Kidney (tissue), 14 donors: Measurements from ENCODE around the gene SIMC1. TPM values are rescaled to one million over a fixed set of nuclear protein-coding genes. Genes with fewer than 3 reads are reported as not detected.

Experiments
- DNase-seq, 5 donors: peaks; one replicate each; pipeline ENCODE4 v3.0.0-alpha.2; 2013 to 2020
- FAIRE-seq: peaks from 2 replicates; lab custom pipeline; 2012; peaks lifted over from hg19 to GRCh38; lab: Jason Lieb, UNC
- H3K27ac ChIP-seq, 2 donors: one replicate each; pipeline ENCODE4 v1.7.0; 2013; ENCODE audit warnings: low read depth in 2 of 2, low read length in 2 of 2, inconsistent platforms in 1 of 2
- H3K27me3 ChIP-seq: one replicate; pipeline ENCODE4 v1.7.1; 2013; ENCODE audit warnings: low read length, inconsistent platforms; ENCODE audit not compliant: control insufficient read depth, insufficient read depth
- H3K36me3 ChIP-seq, 3 donors: one replicate each; pipeline versions ENCODE4 v1.7.0 to v1.7.1; 2013; ENCODE audit warnings: low read length in 3 of 3, control low read depth in 1 of 3, inconsistent platforms in 1 of 3; ENCODE audit not compliant: insufficient read depth in 3 of 3, control insufficient read depth in 2 of 3
- H3K4me1 ChIP-seq, 3 donors: one replicate each; pipeline versions ENCODE4 v1.7.0 to v1.7.1; 2013; ENCODE audit warnings: low read length in 3 of 3, inconsistent platforms in 1 of 3, low read depth in 1 of 3; ENCODE audit not compliant: control insufficient read depth in 2 of 3, insufficient read depth in 2 of 3
- H3K4me3 ChIP-seq, 3 donors: one replicate each; pipeline versions ENCODE4 v1.7.0 to v1.8.1; 2013; ENCODE audit warnings: low read length in 3 of 3, control low read depth in 1 of 3, inconsistent platforms in 1 of 3
- H3K9ac ChIP-seq, 3 donors: one replicate each; pipeline versions ENCODE4 v1.7.0 to v1.7.1; 2013; ENCODE audit warnings: low read length in 3 of 3, control low read depth in 1 of 3, inconsistent platforms in 1 of 3
- H3K9me3 ChIP-seq, 3 donors: one replicate each; pipeline versions ENCODE4 v1.7.0 to v1.7.1; 2013; ENCODE audit warnings: low read length in 3 of 3, control low read depth in 1 of 3, inconsistent platforms in 1 of 3; ENCODE audit not compliant: control insufficient read depth in 2 of 3, insufficient read depth in 1 of 3
- intact Hi-C: fragments of 100-400 bp; cut with DNase I; formaldehyde crosslinking; loops from one replicate; pipeline ENCODE4 v1.11.1; 2022
- polyA plus RNA-seq: library from polyadenylated mRNA; stranded (reverse); fragments of 350-450 nt; fragmentation: Illumina TruSeq; extraction: RNeasy Lipid Tissue Mini Kit (QIAGEN cat#74804); gene quantifications from one replicate; pipeline ENCODE4 v1.2.3, GENCODE V29; 2014; ENCODE audit warnings: low read depth, low replicate concordance; ENCODE audit not compliant: insufficient read depth
- total RNA-seq: library from RNA; stranded (reverse); fragmentation: NEBNext Ultra II Directional; extraction: Animal tissue kit (Norgen Biotek cat#: 25700); gene quantifications from one replicate; pipeline ENCODE4 v1.2.1, GENCODE V29; 2021
- TF ChIP-seq, protein P1 (sequence below): IDR thresholded peaks from 3 replicates; pipeline ENCODE4 v1.5.1; 2012; ENCODE audit warnings: mild to moderate bottlenecking, moderate library complexity, borderline replicate concordance; ENCODE audit not compliant: insufficient read depth; ENCODE audit errors: extremely low read depth
- donor health status: control.
- donor health status: control.
- donor health status: control.
- donor health status: control.
- donor health status: control.
- donor health status: DM: yes; HTN: yes; CAD: no.
- donor health status: Normal renal cell carcinoma (clear cell type).

Gene SIMC1
- total and polyA plus RNA-seq, 2 donors from 2014 or later = 4.1 to 10.0 TPM

DNA sequence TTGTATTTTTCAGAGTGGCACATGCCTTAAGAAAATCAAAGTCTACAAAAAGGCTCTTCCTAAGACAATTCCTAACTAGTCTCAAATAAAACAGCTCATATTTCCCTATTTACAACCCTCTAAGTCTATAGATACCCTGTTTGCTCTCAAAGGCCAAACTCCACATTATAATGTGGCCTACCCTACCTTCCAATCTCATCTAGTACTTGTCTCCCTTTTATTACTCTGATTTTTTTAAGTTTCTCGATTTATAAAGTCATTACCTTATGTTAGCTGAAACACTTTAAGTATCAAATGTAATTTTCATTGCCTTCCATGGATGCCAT lies 103.9 kb downstream of the SIMC1 start:
- DNase-seq = no peak
- intact Hi-C loops = no loop called here
- Histone ChIP-seq H3K4me3 (no peak overlapping the region), H3K9me3 (no peaks in the 10 kb centered on the region), H3K9ac (no peak overlapping the region), H3K27me3 (no peaks in the 10 kb centered on the region), H3K36me3 (peaks cover 4 to 14% (median 8%) of the 10 kb centered on the region in 3 donors), H3K4me1 (peaks cover 0 to 19% (median 13%) of the 10 kb centered on the region in 3 donors), H3K27ac (peak overlapping the region; percentile 50 to 73)
- no peak for FAIRE-seq
- TF ChIP-seq, protein P1, sequence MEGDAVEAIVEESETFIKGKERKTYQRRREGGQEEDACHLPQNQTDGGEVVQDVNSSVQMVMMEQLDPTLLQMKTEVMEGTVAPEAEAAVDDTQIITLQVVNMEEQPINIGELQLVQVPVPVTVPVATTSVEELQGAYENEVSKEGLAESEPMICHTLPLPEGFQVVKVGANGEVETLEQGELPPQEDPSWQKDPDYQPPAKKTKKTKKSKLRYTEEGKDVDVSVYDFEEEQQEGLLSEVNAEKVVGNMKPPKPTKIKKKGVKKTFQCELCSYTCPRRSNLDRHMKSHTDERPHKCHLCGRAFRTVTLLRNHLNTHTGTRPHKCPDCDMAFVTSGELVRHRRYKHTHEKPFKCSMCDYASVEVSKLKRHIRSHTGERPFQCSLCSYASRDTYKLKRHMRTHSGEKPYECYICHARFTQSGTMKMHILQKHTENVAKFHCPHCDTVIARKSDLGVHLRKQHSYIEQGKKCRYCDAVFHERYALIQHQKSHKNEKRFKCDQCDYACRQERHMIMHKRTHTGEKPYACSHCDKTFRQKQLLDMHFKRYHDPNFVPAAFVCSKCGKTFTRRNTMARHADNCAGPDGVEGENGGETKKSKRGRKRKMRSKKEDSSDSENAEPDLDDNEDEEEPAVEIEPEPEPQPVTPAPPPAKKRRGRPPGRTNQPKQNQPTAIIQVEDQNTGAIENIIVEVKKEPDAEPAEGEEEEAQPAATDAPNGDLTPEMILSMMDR = no peak

DNA sequence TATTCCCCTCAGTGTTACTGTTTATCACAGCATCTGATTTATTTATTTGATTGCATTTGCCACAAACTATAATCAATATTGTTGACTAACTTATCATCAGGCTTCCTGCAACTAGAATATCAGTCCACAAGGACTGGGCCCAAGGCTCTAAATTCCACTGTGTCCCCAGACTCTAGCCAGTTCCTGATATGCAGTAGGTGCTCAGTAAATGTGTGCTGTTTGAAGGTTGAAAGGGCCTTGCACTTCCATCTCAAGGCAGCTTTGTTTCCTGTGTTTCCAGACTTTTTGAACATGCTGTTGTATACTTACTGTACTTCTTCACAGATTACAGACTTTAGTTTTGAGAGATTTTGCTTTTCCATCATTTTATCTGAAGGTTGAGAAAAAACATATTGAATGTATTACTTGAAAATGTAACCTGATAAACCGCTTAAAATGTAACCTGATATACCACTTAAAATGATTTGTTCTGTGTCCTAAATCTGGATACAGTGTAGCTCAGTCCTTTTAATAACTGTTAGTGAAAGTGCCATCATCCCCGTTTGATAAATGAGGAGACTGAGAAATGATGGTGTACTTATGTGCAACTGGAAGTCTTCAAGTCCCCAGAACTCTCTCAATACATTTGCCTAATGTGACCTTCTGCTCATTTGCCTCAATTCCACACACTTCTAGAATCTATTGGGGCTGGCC lies 104.7 kb downstream of the SIMC1 start:
- no peaks in the 10 kb centered on the region for H3K27me3 ChIP-seq
- H3K4me1 ChIP-seq = peaks cover 0 to 15% (median 9%) of the 10 kb centered on the region in 3 donors
- TF ChIP-seq, protein P1 = no peak
- H3K9ac ChIP-seq = no peak overlapping the region
- H3K27ac ChIP-seq = peak overlapping the region in 1 of 2 donors; percentile 73
- no peak overlapping the region for H3K4me3 ChIP-seq
- DNase-seq = no peak
- H3K36me3 ChIP-seq = peaks cover 4 to 22% (median 10%) of the 10 kb centered on the region in 3 donors
- intact Hi-C loops = no loop called here
- H3K9me3 ChIP-seq = no peaks in the 10 kb centered on the region
- FAIRE-seq = no peak

DNA sequence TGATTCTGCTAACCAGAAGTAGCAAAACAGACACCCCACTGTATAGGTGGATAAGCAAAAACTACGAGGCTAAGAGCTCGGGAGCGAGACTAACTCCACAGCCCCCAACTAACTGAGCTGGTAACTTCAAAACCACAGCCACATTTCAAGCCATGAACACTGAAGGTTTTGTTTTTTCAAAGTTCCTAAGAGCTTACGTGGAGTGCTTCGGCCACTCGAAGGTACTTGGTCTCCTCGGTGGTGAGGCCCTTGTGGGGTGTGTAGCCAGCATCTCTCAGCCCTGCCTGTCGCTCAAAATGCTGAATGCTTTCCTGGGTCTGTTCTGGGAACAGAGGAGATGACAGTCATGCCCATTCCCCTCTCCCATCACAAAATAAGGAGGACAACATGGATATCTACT lies 112.2 kb downstream of the SIMC1 start:
- intact Hi-C loops = no loop called here
- no peak overlapping the region for H3K4me3 ChIP-seq
- no peak overlapping the region for H3K9ac ChIP-seq
- no peaks in the 10 kb centered on the region for H3K9me3 ChIP-seq
- DNase-seq = no peak
- no peak for FAIRE-seq
- H3K4me1 ChIP-seq = peaks cover 0 to 2% (median 0%) of the 10 kb centered on the region in 3 donors
- TF ChIP-seq, protein P1 = no peak
- no peak overlapping the region for H3K27ac ChIP-seq
- H3K27me3 ChIP-seq = no peaks in the 10 kb centered on the region
- H3K36me3 ChIP-seq = peaks cover 14 to 93% (median 63%) of the 10 kb centered on the region in 3 donors
